GM19099 (cell line): Measurements from ENCODE around the gene COX7A2.

Source experiments
- POLR2A ChIP-seq: IDR thresholded peaks from 3 replicates; pipeline ENCODE4 v1.6.1; 2011; ENCODE audit warnings: low read depth; ENCODE audit not compliant: insufficient read length; ENCODE audit errors: extremely low read depth

Gene COX7A2

GRCh38 chr6:75202676-75203131 lies 40.9 kb downstream of the COX7A2 start:
- no peak for TF ChIP-seq POLR2A

- TF ChIP-seq POLR2A, result no peak
Measured at GRCh38 chr6:75201901-75202672, 41.5 kb downstream of the COX7A2 start.

- TF ChIP-seq POLR2A, result no peak
Measured at GRCh38 chr6:75201021-75201420, 42.6 kb downstream of the COX7A2 start.

- no peak for TF ChIP-seq POLR2A
Measured at GRCh38 chr6:75199889-75200288, 43.7 kb downstream of the COX7A2 start.

- TF ChIP-seq POLR2A, result no peak
Measured at GRCh38 chr6:75196081-75196687, 47.4 kb downstream of the COX7A2 start.

GRCh38 chr6:75188221-75188925 lies 55.2 kb downstream of the COX7A2 start:
- TF ChIP-seq POLR2A, result no peak
